GM21528 (cell line): ENCODE results near the gene CERS6.
"Not testable (repeated sequence)": the region's sequence is repeated elsewhere in the genome, so short reads cannot be mapped to it uniquely, and the experiment has no call there.

Experiments used
- ATAC-seq: cut with Tn5 transposase; IDR thresholded peaks from one replicate; pipeline ENCODE4 v1.9.1; 2021; ENCODE audit warnings: mild to moderate bottlenecking, moderate library complexity; ENCODE audit not compliant: unreplicated experiment, low FRiP score

Gene CERS6

DNA sequence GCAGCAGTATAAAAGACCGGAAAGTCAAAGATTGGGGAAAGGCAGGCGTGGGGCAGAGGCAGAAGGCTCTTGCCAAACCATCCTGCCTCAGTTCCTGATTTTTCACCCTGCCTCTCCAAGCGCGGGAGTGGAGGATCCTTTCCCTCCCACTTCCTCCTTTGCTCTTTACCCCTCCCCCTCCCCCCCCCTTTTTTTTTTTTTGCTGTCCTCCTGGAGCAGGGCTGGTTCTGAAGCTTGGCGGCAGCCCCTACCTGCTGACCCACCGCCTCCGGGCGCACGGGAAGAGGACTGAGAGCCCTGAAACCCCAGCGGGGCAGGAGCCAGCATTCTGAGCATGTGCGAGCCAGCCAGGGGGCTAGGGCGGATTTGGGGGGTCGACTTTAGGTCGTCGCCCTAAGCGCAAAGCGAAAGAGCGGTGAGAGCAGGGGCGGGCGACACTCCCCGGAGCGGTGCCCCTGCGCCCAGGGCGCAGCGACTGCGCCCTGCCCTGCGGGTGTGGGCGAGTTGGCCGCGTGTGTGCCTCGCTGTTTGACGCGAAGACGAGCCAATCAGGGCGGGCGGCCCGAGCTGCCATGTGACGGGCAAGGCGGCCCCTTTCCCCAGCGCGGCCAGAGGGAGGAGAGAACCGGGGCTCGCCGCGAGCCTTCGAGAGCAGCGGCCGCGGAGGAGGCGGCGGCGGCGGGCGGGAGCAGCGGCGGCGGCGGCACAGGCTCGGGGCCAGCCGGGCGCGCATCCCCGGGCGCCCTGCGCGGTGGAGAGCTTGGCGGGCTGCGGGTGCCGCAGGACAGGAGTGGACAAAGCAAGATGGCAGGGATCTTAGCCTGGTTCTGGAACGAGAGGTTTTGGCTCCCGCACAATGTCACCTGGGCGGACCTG lies at the start of gene CERS6:
Gene CERS6 (plus strand): TSS at position 628 of the 876 bp plus-strand sequence. CDS start 177 bp downstream, at position 805.
- peak; percentile 92 for ATAC-seq

- ATAC-seq: not testable (repeated sequence)
Measured at GRCh38 chr2:168412301-168412700, 43.8 kb upstream of the CERS6 start.

- ATAC-seq: not testable (repeated sequence)
Measured at GRCh38 chr2:168413101-168413500, 43.0 kb upstream of the CERS6 start.

GRCh38 chr2:168416555-168416954 lies 39.5 kb upstream of the CERS6 start:
- no peak for ATAC-seq

GRCh38 chr2:168422584-168422983 lies 33.5 kb upstream of the CERS6 start:
- no peak for ATAC-seq

DNA sequence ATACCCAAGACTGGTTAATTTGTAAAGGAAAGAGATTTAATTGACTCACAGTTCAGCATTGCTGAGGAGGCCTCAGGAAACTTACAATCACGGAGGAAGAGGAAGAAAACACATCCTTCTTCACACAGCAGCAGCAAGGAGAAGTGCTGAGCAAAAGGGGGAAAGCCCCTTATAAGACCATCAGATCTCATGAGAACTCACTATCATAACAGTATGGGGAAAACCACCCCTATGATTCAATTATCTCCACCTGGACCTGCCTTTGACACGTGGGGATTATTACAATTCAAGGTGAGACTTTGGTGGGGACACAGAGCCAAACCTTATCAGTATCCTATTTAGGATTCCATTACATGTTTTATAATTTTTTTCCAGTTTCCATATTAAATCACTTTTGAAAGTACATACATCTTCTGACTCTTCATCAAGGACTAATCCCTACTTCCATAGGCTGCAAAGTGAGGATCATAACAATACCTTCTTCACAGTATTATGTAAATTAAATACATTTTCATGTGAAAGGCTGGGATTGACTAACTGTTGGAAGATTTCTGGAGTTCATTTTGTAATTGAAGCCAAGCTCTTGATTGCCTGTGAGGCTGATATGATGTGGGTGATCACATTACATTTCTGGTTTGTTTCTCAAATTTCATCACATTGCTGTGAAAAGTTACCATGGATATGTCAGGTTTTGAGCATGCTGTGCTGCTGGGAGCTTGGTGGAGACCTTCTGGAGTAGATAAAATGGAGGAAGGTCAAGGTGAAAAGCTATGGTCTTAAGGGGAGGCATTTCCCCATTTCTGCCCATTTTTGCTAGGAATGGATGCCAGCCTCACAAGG lies 31.7 kb upstream of the CERS6 start:
- ATAC-seq: no peak

GRCh38 chr2:168424971-168425370 lies 31.1 kb upstream of the CERS6 start:
- no peak for ATAC-seq

- ATAC-seq: no peak
Measured at GRCh38 chr2:168426861-168427260, 29.2 kb upstream of the CERS6 start.

GRCh38 chr2:168427451-168427850 lies 28.6 kb upstream of the CERS6 start:
- no peak for ATAC-seq

DNA sequence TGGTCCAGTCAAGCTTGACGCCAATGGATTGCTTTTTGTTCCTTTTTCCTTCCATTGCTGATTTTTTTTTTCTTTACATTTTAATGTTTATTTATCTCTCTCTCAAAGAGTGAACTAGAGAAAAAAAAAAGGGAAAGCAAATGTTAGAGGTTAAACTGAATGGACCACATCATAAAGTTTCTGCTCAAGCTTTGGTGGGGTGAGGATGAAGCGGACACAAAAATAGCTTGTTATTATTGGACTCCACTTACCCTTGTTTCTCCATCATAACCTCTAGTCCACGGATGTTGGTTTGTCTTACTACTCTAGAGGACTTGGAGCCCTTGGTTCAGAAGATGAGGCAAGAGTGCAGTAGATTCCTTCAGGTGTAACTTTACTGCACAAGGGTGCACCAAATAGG lies 27.6 kb upstream of the CERS6 start:
- no peak for ATAC-seq

DNA sequence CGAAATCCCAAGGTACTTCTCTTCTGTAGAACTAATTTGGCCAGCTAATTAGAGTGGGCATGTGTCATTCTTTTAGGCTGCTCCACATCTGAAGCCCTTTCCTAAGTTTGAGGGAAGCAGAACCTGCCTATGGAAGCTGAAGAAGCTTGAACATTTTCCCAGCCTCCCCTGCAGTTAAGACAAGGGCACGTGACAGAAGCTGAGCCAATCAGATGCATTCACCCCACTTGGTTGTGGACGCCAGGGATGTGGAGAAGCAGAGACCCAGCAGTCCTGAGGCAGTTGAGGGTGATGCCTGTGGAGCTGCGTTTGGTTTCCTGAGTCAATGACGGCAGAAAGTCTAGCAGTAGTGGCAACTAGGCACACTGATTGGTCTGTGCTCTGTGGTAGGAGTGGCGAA lies 26.1 kb upstream of the CERS6 start:
- no peak for ATAC-seq

DNA sequence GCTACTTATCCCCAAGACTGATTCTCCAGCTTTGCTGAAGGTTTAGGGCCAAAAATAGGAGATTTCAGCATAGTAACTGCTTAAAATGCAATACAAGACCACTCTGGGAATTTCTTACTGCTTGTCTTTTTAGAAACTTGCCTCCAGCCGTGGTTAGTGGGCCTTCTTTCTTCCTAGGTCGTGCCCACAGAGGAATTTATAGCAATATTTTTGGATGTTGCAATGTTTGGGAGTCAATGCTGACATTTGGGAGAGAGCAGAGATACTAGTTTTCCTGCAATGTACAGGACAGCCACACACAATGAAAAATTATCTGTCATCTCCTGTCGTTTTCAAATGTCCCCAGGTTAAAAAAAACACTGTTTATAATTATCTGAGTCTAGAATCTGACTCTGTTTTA lies 25.6 kb upstream of the CERS6 start:
- ATAC-seq: no peak

DNA sequence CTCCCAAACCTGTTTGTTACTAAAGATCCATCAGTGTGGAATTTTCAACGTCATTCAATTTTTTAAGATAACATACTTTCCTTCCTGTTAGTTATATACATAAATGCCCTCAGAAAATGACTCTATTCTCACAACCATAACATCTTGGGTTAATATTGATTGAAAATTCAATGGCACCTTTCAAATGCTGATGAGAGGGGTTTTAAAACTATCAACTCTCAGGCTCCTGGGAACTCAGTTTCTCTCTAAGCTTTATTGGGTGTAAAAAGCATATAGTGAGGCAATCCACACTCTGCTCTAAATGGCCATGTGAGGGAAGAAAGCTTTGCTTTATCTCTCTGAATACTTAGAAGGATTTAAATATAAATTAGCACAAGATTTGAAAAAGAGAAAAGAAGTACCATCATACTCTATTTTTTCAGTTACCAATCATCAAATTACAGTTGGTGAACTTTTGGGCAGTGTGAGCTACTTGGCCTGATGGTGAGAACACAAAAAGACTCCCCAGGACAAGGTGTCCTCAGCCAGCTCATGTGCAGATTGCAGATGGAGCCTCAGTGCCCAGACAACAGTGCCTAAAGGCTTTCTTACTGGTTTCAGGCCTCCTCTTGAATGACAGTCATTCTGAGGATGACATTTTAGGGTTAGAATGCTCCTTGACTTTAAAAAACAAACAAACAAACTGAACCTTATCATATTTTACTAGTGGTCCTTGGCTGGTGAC lies 24.6 kb upstream of the CERS6 start:
- ATAC-seq: no peak

DNA sequence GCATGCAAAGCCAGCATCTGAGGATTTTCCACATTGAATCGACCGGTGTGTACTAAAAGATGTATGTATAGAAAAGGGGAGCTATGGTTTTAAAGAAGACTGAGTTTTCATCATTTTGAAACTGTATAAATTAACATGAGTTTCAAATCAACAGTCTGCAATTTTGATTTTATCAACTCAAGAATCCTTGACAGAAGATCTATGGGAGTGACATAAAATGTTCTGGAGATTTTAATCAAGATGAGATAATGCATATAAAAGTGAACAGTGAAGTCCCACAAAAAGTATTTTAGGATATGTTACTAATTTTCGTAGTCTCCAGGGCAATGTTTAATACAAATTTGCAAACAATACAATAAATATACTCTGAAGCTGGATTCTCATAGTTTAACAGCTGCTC lies 24.0 kb upstream of the CERS6 start:
- no peak for ATAC-seq

DNA sequence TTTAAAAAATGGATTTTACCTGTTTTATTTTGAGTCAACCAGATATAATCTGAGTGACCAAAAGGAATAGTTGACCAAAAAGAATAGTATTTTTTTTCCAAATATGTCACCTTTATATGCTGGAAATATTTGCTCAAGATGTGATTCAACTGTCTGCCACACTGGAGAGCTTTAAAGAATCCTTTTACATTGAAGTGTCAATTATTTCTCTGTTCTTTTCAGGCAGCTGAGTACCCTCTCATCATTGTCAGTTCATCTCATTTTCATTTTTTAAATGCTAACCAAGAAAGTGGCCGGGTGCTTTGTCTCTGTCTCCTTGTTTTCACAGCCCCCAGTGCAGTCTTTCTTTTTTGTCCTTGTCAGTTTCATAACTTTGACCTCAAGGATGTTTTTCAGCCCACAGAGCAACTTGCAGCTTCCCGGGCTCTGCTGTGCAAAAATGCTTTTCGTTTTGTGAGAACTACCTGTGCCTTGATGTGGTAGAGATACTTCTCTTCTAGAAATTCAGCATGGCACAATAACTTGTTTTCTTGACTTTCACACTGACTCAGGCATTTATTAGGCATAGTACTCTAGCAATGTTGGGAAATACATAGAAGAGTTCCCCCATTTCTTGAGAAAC lies 23.4 kb upstream of the CERS6 start:
- no peak for ATAC-seq

DNA sequence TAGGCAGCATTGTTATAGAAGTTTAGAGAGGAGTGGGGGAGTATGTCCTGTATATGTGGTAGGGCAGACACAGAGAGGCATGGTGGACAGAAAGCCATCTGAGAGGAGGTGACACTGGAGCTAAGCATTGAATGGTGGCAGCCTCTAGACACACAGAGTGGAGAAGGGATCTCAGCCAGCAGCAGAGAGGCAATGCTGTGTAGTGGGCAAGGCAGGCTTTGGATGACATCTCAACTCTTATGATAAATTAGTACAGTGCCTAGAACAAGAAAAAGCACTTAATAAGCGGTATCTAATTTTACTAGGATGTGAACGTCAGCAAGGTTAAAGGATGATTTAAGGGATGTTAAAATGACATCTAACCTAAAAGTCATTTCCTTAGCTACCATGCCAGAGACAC lies 22.5 kb upstream of the CERS6 start:
- no peak for ATAC-seq

DNA sequence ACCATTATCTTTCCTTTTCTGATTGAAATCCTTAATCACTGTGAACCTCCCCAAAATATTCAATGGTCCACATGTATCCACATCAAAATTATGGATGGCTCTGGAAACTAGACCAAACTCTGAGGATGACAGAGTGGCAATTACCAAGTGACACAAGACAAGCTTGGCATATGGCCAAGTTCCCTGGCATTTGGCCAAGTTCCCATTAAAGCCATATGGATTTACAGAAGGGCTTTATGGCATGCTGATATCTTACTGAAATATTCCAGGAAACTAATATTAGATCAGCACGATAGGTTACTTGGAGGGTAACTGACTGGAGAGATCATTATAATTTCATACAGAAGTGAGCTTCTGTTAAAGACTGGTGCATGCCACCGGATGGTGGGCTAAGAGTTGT lies 21.9 kb upstream of the CERS6 start:
- ATAC-seq: no peak

DNA sequence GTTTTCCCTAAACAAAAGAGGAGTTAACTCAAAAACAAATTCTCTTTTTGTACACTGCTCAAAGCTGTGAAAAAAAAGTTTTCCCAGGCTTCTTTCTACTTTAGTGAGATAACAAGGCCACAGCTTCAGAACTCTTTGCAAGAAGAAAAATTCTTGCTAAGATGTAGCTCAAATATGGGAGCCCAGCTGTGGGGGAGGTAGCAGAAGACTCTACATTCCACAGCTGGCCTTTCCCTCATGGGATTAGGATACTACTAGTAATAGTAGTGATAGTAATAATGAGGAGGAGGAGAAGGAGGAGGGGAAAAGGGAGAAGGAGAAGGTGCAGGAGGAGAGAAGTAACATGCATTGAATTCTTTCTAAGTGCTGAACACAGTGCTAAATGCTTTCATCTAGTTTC lies 19.2 kb upstream of the CERS6 start:
- no peak for ATAC-seq

- ATAC-seq: no peak
Measured at GRCh38 chr2:168438553-168438952, 17.5 kb upstream of the CERS6 start.

- no peak for ATAC-seq
Measured at GRCh38 chr2:168439536-168439935, 16.5 kb upstream of the CERS6 start.
